HG03565 (cell line): ENCODE data around the gene SPEG.

Experiments
- ATAC-seq: cut with Tn5 transposase; IDR thresholded peaks from one replicate; pipeline ENCODE4 v1.9.1; 2021; ENCODE audit warnings: mild to moderate bottlenecking, moderate library complexity; ENCODE audit not compliant: unreplicated experiment

SPEG gene

DNA sequence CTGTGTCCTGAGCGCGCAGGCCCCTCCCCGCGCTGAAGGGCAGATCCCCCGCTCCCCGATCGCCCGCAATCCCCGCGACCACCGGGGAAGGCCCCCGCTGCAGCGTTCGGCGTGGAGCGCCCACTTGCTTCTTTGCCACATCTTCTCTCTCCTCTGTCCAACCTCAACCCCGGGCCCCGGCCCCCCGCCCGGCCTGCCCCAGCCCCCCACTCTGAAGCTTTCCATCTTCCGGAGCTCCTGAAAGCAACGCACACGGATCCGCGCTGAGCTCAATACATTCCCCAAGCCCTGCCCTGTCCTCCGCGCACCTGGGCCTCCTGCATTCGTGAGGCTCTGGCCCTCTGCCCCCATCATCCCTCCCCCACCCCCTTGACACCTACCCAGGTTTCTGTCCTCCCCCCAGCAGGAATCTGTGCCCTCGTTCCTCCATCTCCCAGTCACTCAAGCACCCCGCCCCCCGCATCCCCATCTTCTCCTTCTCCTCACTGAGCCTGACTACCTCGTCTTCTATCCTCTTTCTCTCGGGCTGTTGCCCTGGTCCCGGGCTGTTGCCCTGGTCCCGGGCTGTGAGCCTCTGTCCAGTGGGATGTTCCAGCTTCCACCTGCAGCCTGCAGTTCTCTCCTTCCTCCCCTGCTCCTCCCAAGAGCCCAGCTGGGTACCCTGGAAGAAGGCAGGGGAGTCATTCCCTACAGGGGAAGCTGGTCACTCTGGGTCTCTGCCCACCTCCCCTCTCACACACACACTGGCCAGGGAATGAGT lies 7.8 kb downstream of the SPEG start:
- ATAC-seq = no peak

GRCh38 chr2:219443016-219443696 lies 8.5 kb downstream of the SPEG start:
- no peak for ATAC-seq

- ATAC-seq = no peak
Observed at GRCh38 chr2:219443697-219444023, 9.0 kb downstream of the SPEG start.

DNA sequence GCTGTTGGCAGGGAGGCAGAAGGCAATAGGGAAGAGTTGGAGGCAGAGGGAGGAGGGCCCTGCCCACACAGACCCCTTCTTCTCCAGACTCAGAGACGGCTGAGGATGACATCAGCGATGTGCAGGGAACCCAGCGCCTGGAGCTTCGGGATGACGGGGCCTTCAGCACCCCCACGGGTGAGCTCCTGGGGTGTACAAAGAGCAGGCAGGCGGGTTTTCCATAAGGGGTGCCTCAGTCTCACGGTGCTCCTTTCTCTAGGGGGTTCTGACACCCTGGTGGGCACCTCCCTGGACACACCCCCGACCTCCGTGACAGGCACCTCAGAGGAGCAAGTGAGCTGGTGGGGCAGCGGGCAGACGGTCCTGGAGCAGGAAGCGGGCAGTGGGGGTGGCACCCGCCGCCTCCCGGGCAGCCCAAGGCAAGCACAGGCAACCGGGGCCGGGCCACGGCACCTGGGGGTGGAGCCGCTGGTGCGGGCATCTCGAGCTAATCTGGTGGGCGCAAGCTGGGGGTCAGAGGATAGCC lies 10.0 kb downstream of the SPEG start:
- no peak for ATAC-seq

DNA sequence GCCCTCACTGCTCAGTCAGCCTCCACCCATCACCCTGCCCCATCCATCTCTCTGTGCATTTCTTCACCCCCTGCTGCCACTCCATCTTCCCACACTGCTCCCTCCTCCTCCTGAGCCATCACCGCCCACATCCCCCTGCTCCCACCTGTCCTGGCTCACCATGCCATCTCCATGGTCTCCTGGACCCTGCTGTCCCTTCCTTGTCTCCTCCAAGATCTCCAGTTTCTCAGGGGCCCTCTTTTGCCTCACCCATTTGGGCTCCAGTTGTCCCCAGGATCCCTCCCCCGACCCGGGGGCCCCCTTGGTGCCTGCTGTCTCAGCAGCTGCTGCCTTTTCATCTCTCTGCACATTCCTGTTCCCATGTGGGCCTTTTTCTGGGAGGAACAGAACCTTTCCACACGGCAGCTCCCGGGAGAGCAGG lies 10.6 kb downstream of the SPEG start:
- no peak for ATAC-seq

GRCh38 chr2:219446101-219446504 lies 11.5 kb downstream of the SPEG start:
- no peak for ATAC-seq

DNA sequence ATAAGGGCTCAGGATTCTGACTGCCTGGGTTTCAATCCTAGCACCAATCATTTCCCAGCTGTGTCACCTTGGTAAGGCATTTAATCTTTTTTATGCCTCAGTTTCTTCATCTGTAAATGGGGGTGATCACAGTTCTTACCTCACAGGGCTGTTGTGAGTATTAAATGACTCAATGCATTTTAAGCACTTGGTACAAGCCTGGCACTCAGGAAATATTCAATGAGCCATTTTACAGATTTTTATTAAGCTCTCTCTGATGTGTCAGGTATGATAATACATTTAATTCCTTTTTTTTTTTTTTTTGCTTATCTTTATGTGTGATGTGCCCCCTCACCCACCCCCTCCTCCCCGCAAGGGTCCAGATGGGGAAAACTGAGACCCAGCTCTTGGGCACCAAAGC lies 12.0 kb downstream of the SPEG start:
- ATAC-seq = no peak

GRCh38 chr2:219447242-219448098 lies 12.8 kb downstream of the SPEG start:
- no peak for ATAC-seq

- no peak for ATAC-seq
Observed at GRCh38 chr2:219448099-219448775, 13.6 kb downstream of the SPEG start.

- no peak for ATAC-seq
Observed at GRCh38 chr2:219448776-219449341, 14.2 kb downstream of the SPEG start.

GRCh38 chr2:219449609-219450008 lies 15.0 kb downstream of the SPEG start:
- no peak for ATAC-seq

- no peak for ATAC-seq
Observed at GRCh38 chr2:219451661-219452360, 17.2 kb downstream of the SPEG start.

GRCh38 chr2:219452361-219453317 lies 18.0 kb downstream of the SPEG start:
- no peak for ATAC-seq

- no peak for ATAC-seq
Observed at GRCh38 chr2:219453671-219454590, 19.3 kb downstream of the SPEG start.

GRCh38 chr2:219455581-219455980 lies 20.9 kb downstream of the SPEG start:
- ATAC-seq = no peak

DNA sequence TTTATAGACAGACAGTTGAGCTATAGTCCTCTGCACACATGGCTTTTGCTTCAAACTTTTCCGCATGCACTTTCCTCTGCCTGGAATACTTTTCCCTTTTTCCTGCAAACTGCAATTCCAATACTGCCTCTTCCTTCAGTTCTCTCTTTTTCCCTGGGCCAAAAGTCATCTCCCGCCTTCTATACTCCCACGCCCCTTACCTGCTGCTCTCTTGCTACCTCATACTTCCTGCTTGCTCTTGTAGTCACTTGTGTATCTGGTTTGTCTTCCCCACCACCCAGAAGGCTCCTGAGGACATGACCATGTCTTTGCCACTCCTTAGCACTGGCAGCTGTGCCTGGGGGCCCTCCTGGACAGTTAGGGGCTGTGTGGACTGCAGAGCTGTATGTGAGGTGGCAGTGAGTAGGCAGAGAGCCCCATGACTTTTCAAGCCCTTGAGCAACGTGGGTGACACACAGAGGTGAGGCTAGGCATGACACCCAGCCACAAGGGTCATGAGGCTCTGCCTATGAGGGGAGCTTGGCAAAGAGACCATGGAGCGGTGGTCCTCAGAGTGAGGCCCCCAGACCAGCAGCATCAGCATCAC lies 23.2 kb downstream of the SPEG start:
- ATAC-seq = no peak

DNA sequence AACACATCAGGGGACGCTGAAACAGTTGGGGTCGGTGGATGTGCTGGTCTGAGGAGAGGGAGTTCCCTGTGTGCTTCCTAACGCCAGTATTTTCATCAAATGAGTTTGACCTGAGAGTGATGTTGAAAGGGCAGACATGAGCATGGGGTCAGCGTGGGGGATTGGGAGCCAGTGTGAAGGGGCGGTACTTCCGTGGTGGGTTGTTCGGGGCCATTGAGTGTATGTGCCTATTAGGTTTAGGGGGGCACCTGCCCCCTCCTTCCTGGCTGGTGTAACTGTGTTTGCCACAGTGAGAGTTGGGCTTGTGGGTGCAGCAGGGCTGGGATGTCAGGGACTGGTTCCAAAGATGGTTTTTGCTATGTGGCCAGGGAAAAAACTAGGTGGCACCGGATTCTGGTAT lies 24.4 kb downstream of the SPEG start:
- no peak for ATAC-seq
